ENCODE measurements around the gene ADCYAP1. TPM values are rescaled to one million over a fixed set of nuclear protein-coding genes. Genes with fewer than 3 reads are reported as not detected.

The ADCYAP1 gene
- total RNA-seq, 2 experiments from 2014 or later = not detected

- ATAC-seq (no peak), DNase-seq (no peak)
- H3K4me1 Mint-ChIP-seq = no peaks in the 10 kb centered on the region
- peaks cover 15% of the 10 kb centered on the region for H3K27me3 Mint-ChIP-seq
- no peaks in the 10 kb centered on the region for H3K9me3 Mint-ChIP-seq (ENCODE audit: low read depth)
- no peaks in the 10 kb centered on the region for H3K36me3 Mint-ChIP-seq
- CTCF ChIA-PET = interaction anchor here (1.0 kb wide), 1 partner anchor 37 kb away, joined by 3 read pairs; no protein-coding TSS in a partner anchor
- no peak overlapping the region for H3K27ac Mint-ChIP-seq
- no peak overlapping the region for H3K4me3 Mint-ChIP-seq
These were observed 20.3 kb downstream of the ADCYAP1 start for GRCh38 chr18:924987-925386.

- peaks cover 14% of the 10 kb centered on the region for H3K27me3 Mint-ChIP-seq
- ATAC-seq (no peak), DNase-seq (no peak)
- H3K27ac Mint-ChIP-seq = no peak overlapping the region
- H3K36me3 Mint-ChIP-seq = no peaks in the 10 kb centered on the region
- no peaks in the 10 kb centered on the region for H3K4me1 Mint-ChIP-seq
- CTCF ChIA-PET = no interaction called here
- no peak overlapping the region for H3K4me3 Mint-ChIP-seq
- no peaks in the 10 kb centered on the region for H3K9me3 Mint-ChIP-seq (ENCODE audit: low read depth)
These were observed 22.3 kb downstream of the ADCYAP1 start for GRCh38 chr18:926946-927345.

- no peak overlapping the region for H3K27ac Mint-ChIP-seq
- H3K27me3 Mint-ChIP-seq = peaks cover 5% of the 10 kb centered on the region
- H3K36me3 Mint-ChIP-seq = no peaks in the 10 kb centered on the region
- H3K4me1 Mint-ChIP-seq = no peaks in the 10 kb centered on the region
- CTCF ChIA-PET = no interaction called here
- ATAC-seq (no peak), DNase-seq (no peak)
- H3K9me3 Mint-ChIP-seq (ENCODE audit: low read depth) = no peaks in the 10 kb centered on the region
- H3K4me3 Mint-ChIP-seq = no peak overlapping the region
These were observed 28.4 kb downstream of the ADCYAP1 start for GRCh38 chr18:933082-933481.

- ATAC-seq = no peak
- peaks cover 5% of the 10 kb centered on the region for H3K27me3 Mint-ChIP-seq
- H3K4me1 Mint-ChIP-seq = no peaks in the 10 kb centered on the region
- no peak overlapping the region for H3K27ac Mint-ChIP-seq
- no peak for DNase-seq
- H3K4me3 Mint-ChIP-seq = no peak overlapping the region
- no peaks in the 10 kb centered on the region for H3K9me3 Mint-ChIP-seq (ENCODE audit: low read depth)
- no peaks in the 10 kb centered on the region for H3K36me3 Mint-ChIP-seq
- CTCF ChIA-PET = no interaction called here
These were observed 30.0 kb downstream of the ADCYAP1 start for GRCh38 chr18:934518-935133.

GRCh38 chr18:936941-937340 is 32.3 kb downstream of the ADCYAP1 start:
- ATAC-seq = no peak
- peaks cover 3% of the 10 kb centered on the region for H3K27me3 Mint-ChIP-seq
- no peak overlapping the region for H3K4me3 Mint-ChIP-seq
- H3K27ac Mint-ChIP-seq = no peak overlapping the region
- H3K9me3 Mint-ChIP-seq (ENCODE audit: low read depth) = no peaks in the 10 kb centered on the region
- CTCF ChIA-PET = no interaction called here
- DNase-seq = no peak
- no peaks in the 10 kb centered on the region for H3K36me3 Mint-ChIP-seq
- H3K4me1 Mint-ChIP-seq = no peaks in the 10 kb centered on the region

- Mint-ChIP-seq H3K4me1 (no peaks in the 10 kb centered on the region), H3K27me3 (peaks cover 3% of the 10 kb centered on the region), H3K27ac (no peak overlapping the region), H3K4me3 (no peak overlapping the region), H3K9me3 (ENCODE audit: low read depth) (no peaks in the 10 kb centered on the region), H3K36me3 (no peaks in the 10 kb centered on the region)
- DNase-seq (no peak), ATAC-seq (no peak)
- CTCF ChIA-PET = no interaction called here
These were observed 34.5 kb downstream of the ADCYAP1 start for GRCh38 chr18:939166-939565.

- Mint-ChIP-seq H3K4me3 (no peak overlapping the region), H3K27ac (no peak overlapping the region)
- CTCF ChIA-PET = no interaction called here
These were observed 35.3 kb downstream of the ADCYAP1 start for GRCh38 chr18:939958-940357.

GRCh38 chr18:941331-941730 is 36.7 kb downstream of the ADCYAP1 start:
- Mint-ChIP-seq H3K27me3 (peaks cover 5% of the 10 kb centered on the region), H3K9me3 (ENCODE audit: low read depth) (no peaks in the 10 kb centered on the region), H3K4me3 (no peak overlapping the region), H3K4me1 (no peaks in the 10 kb centered on the region), H3K27ac (no peak overlapping the region), H3K36me3 (no peaks in the 10 kb centered on the region)
- ATAC-seq (no peak), DNase-seq (no peak)
- CTCF ChIA-PET = no interaction called here

More at GRCh38 chr18:939958-940357, 35.3 kb downstream of the ADCYAP1 start:
- Mint-ChIP-seq H3K4me1 (no peaks in the 10 kb centered on the region), H3K9me3 (ENCODE audit: low read depth) (no peaks in the 10 kb centered on the region), H3K36me3 (no peaks in the 10 kb centered on the region), H3K27me3 (peaks cover 5% of the 10 kb centered on the region)
- DNase-seq (no peak), ATAC-seq (no peak)

GRCh38 chr18:944440-944839 is 39.8 kb downstream of the ADCYAP1 start:
- H3K4me1 Mint-ChIP-seq = no peaks in the 10 kb centered on the region
- no peaks in the 10 kb centered on the region for H3K36me3 Mint-ChIP-seq
- peaks cover 7% of the 10 kb centered on the region for H3K27me3 Mint-ChIP-seq
- no peak for ATAC-seq
- CTCF ChIA-PET = interaction anchor here (2.2 kb wide), 1 partner anchor 17 kb away, joined by 6 read pairs; no protein-coding TSS in a partner anchor
- DNase-seq = no peak
- H3K9me3 Mint-ChIP-seq (ENCODE audit: low read depth) = no peaks in the 10 kb centered on the region
- H3K4me3 Mint-ChIP-seq = no peak overlapping the region
- H3K27ac Mint-ChIP-seq = no peak overlapping the region

GRCh38 chr18:949724-950631 is 45.3 kb downstream of the ADCYAP1 start:
- ATAC-seq = no peak
- Mint-ChIP-seq H3K36me3 (no peaks in the 10 kb centered on the region), H3K27me3 (peaks cover 2% of the 10 kb centered on the region), H3K9me3 (ENCODE audit: low read depth) (no peaks in the 10 kb centered on the region), H3K4me3 (no peak overlapping the region), H3K27ac (no peak overlapping the region), H3K4me1 (no peaks in the 10 kb centered on the region)
- no peak for DNase-seq
- CTCF ChIA-PET = no interaction called here

GRCh38 chr18:950882-951495 is 46.3 kb downstream of the ADCYAP1 start:
- ATAC-seq = no peak

GRCh38 chr18:955384-956066 is 50.9 kb downstream of the ADCYAP1 start:
- no peaks in the 10 kb centered on the region for H3K9me3 Mint-ChIP-seq (ENCODE audit: low read depth)
- peaks cover 8% of the 10 kb centered on the region for H3K27me3 Mint-ChIP-seq
- H3K27ac Mint-ChIP-seq = no peak overlapping the region
- no peak overlapping the region for H3K4me3 Mint-ChIP-seq
- no peaks in the 10 kb centered on the region for H3K36me3 Mint-ChIP-seq
- CTCF ChIA-PET = interaction anchor here (2.3 kb wide), 1 partner anchor 8 kb away, joined by 8 read pairs; no protein-coding TSS in a partner anchor
- DNase-seq (no peak), ATAC-seq (no peak)
- H3K4me1 Mint-ChIP-seq = no peaks in the 10 kb centered on the region

More at GRCh38 chr18:950882-951495, 46.3 kb downstream of the ADCYAP1 start:
- CTCF ChIA-PET = no interaction called here
- Mint-ChIP-seq H3K4me3 (no peak overlapping the region), H3K27me3 (peaks cover 2% of the 10 kb centered on the region), H3K4me1 (no peaks in the 10 kb centered on the region), H3K27ac (no peak overlapping the region), H3K36me3 (no peaks in the 10 kb centered on the region), H3K9me3 (ENCODE audit: low read depth) (no peaks in the 10 kb centered on the region)
- no peak for DNase-seq

GRCh38 chr18:957829-958228 is 53.2 kb downstream of the ADCYAP1 start:
- peaks cover 18% of the 10 kb centered on the region for H3K27me3 Mint-ChIP-seq
- no peak overlapping the region for H3K4me3 Mint-ChIP-seq
- H3K9me3 Mint-ChIP-seq (ENCODE audit: low read depth) = no peaks in the 10 kb centered on the region
- CTCF ChIA-PET = no interaction called here
- no peaks in the 10 kb centered on the region for H3K36me3 Mint-ChIP-seq
- no peaks in the 10 kb centered on the region for H3K4me1 Mint-ChIP-seq
- DNase-seq (no peak), ATAC-seq (no peak)
- no peak overlapping the region for H3K27ac Mint-ChIP-seq
